ENCODE measurements around the gene FYCO1. TPM values are rescaled to one million over a fixed set of nuclear protein-coding genes. Genes with fewer than 3 reads are reported as not detected.

The FYCO1 gene
- total and polyA plus RNA-seq, 10 of the 15 experiments (the other 5 are each of a cell fraction or from before 2014, with no cell fraction given): 1.5 to 8.4 (median 6.5) TPM

DNA sequence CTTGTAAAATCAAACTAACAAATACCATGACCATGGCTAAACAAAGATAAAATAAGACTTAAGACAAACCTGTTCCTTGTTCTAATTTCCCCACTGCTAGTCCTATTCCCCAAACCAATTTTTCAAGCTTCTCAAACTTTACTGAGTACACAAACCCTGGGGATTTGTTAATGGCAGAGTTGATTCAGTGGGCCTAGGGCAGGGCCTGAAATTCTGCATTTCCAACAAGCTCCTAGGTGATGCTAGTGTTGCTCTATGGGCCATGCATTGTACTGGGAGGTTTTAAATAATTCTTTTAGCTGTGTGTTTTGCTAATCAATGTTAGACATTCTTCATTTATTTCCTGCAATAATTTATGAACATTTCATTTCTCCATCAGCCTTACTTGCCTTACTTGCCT, 122.6 kb downstream of the FYCO1 start (continued):
- TF ChIP-seq, protein P1, sequence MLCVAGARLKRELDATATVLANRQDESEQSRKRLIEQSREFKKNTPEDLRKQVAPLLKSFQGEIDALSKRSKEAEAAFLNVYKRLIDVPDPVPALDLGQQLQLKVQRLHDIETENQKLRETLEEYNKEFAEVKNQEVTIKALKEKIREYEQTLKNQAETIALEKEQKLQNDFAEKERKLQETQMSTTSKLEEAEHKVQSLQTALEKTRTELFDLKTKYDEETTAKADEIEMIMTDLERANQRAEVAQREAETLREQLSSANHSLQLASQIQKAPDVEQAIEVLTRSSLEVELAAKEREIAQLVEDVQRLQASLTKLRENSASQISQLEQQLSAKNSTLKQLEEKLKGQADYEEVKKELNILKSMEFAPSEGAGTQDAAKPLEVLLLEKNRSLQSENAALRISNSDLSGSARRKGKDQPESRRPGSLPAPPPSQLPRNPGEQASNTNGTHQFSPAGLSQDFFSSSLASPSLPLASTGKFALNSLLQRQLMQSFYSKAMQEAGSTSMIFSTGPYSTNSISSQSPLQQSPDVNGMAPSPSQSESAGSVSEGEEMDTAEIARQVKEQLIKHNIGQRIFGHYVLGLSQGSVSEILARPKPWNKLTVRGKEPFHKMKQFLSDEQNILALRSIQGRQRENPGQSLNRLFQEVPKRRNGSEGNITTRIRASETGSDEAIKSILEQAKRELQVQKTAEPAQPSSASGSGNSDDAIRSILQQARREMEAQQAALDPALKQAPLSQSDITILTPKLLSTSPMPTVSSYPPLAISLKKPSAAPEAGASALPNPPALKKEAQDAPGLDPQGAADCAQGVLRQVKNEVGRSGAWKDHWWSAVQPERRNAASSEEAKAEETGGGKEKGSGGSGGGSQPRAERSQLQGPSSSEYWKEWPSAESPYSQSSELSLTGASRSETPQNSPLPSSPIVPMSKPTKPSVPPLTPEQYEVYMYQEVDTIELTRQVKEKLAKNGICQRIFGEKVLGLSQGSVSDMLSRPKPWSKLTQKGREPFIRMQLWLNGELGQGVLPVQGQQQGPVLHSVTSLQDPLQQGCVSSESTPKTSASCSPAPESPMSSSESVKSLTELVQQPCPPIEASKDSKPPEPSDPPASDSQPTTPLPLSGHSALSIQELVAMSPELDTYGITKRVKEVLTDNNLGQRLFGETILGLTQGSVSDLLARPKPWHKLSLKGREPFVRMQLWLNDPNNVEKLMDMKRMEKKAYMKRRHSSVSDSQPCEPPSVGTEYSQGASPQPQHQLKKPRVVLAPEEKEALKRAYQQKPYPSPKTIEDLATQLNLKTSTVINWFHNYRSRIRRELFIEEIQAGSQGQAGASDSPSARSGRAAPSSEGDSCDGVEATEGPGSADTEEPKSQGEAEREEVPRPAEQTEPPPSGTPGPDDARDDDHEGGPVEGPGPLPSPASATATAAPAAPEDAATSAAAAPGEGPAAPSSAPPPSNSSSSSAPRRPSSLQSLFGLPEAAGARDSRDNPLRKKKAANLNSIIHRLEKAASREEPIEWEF (IDR thresholded peaks at IDR 0.05; ENCODE audit: insufficient replicate concordance, low read depth, low read length): no peak
- no peak for TF ChIP-seq CBX3 (IDR thresholded peaks at IDR 0.05; ENCODE audit: borderline replicate concordance, low read depth)
- no peak for TF ChIP-seq NFXL1 (IDR thresholded peaks at IDR 0.05; ENCODE audit: borderline replicate concordance)
- no peak for TF ChIP-seq CBX5 (IDR thresholded peaks at IDR 0.05; ENCODE audit: low read depth)
- no peak for TF ChIP-seq MEF2B (IDR thresholded peaks at IDR 0.05; ENCODE audit: partially characterized antibody, poor library complexity, severe bottlenecking)

DNA sequence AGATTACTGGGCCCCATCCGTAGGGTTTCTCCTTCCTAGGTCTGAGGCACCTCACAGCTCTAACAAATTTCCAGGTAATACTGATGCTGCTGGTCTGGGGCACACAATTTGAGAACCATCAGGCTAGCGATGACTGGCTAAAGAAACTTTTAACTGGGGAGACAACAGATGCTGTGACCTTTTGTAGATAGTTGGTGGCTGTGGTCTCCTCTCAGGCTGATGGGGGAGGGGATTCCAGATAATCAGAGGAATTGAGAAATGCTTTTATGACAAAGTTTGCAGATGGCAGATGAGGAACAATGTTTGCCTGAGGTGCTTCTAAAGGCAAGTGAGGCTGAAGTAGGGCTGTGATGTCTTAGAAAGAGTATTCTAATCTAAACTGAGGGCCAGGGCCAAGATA, 123.1 kb downstream of the FYCO1 start:
- no TSS peak for BruUV-seq (replicated peaks)
- Histone ChIP-seq H3K4me1 (ENCODE audit: control insufficient read depth, insufficient read depth, low read length) (peaks cover 29% of the 10 kb centered on the region), H3K27ac (ENCODE audit: control insufficient read depth, insufficient read depth) (peak overlapping the region; percentile 10; the same call in 1 of the 2 replicates), H3K9ac (ENCODE audit: control insufficient read depth, insufficient read depth, low read length) (no peak overlapping the region), H3K9me3 (replicated peaks; ENCODE audit: control insufficient read depth, insufficient read depth, low read length) (peaks cover 1% of the 10 kb centered on the region; the same call in 1 of the 3 replicates), H3K4me3 (no peak overlapping the region), H3K79me2 (ENCODE audit: control insufficient read depth, insufficient read depth, low read length) (no peaks in the 10 kb centered on the region), H4K20me1 (ENCODE audit: control insufficient read depth, insufficient read depth) (no peaks in the 10 kb centered on the region), H2AFZ (ENCODE audit: control insufficient read depth, low read depth, low read length) (no peak overlapping the region), H3K4me2 (ENCODE audit: control insufficient read depth, insufficient read depth) (no peak overlapping the region), H3K36me3 (ENCODE audit: control insufficient read depth in 2 of 2, insufficient read depth in 2 of 2, low read length in 1 of 2) (no peaks in the 10 kb centered on the region), H3K27me3 (replicated peaks in 1 of 2; ENCODE audit: control insufficient read depth in 2 of 2, insufficient read depth in 2 of 2, low read length in 1 of 2) (no peaks in the 10 kb centered on the region; a peak in 1 of 4 replicates)
- RAD21 ChIA-PET (ENCODE audit: unreplicated experiment): interaction anchor here (1.0 to 6.9 kb wide), 7 partner anchors 8 to 43 kb away, joined by 3 to 58 read pairs (median 5); no protein-coding TSS in a partner anchor
- ATAC-seq: no peak
- 0% methylated on average over 2 of the region's 2 CpGs for WGBS (ENCODE audit: insufficient coverage, insufficient replicate concordance, low lambda C conversion rate, missing lambda C conversion rate)
- CTCF ChIA-PET: interaction anchor here (0.7 to 1.2 kb wide), 2 partner anchors 15 to 213 kb away, joined by 3 to 5 read pairs; no protein-coding TSS in a partner anchor
- no peak for FAIRE-seq
- in situ Hi-C loops (cut with MboI): no loop called here
- intact Hi-C loops (cut with micrococcal nuclease; ENCODE audit: unreplicated experiment): no loop called here
- POLR2A ChIA-PET: interaction anchor here (0.8 to 5.7 kb wide), 4 partner anchors 8 to 40 kb away, joined by 3 to 32 read pairs (median 6); no protein-coding TSS in a partner anchor
- no peak for DNase-seq (ENCODE audit: low read depth, low spot score)
- SMC1A ChIA-PET (ENCODE audit: uncharacterized antibody, unreplicated experiment): interaction anchor here (0.6 to 11.4 kb wide), 7 partner anchors 10 to 845 kb away, joined by 3 to 199 read pairs (median 13); partner anchors contain the start of genes CCR9 and LZTFL1
- TF ChIP-seq ATF7 (IDR thresholded peaks at IDR 0.05; ENCODE audit: low read depth) (no peak), NFIC (IDR thresholded peaks at IDR 0.05; ENCODE audit: low read depth, low read length) (peak; percentile 84), CREM (IDR thresholded peaks at IDR 0.05; ENCODE audit: low read depth) (0 out of 2 replicates have a peak, but pooled peaks have one; percentile 40), RCOR1 (conservative IDR thresholded peaks at IDR 0.05; ENCODE audit: low read depth, low read length) (no peak), TCF12 (IDR thresholded peaks at IDR 0.05; ENCODE audit: low read depth, low read length) (0 out of 2 replicates have a peak, but pooled peaks have one; percentile 57), RFX5 (IDR thresholded peaks at IDR 0.05; ENCODE audit: low read depth, low read length) (no peak), RELA (IDR thresholded peaks at IDR 0.05; ENCODE audit: borderline replicate concordance, partially characterized antibody) (no peak), POLR2AphosphoS5 (IDR thresholded peaks at IDR 0.05; ENCODE audit: low read length) (no peak), POLR2A (IDR thresholded peaks at IDR 0.05; ENCODE audit: low read depth, low read length) (no peak), PAX8 (IDR thresholded peaks at IDR 0.05) (no peak)
- TF ChIP-seq, protein P2, sequence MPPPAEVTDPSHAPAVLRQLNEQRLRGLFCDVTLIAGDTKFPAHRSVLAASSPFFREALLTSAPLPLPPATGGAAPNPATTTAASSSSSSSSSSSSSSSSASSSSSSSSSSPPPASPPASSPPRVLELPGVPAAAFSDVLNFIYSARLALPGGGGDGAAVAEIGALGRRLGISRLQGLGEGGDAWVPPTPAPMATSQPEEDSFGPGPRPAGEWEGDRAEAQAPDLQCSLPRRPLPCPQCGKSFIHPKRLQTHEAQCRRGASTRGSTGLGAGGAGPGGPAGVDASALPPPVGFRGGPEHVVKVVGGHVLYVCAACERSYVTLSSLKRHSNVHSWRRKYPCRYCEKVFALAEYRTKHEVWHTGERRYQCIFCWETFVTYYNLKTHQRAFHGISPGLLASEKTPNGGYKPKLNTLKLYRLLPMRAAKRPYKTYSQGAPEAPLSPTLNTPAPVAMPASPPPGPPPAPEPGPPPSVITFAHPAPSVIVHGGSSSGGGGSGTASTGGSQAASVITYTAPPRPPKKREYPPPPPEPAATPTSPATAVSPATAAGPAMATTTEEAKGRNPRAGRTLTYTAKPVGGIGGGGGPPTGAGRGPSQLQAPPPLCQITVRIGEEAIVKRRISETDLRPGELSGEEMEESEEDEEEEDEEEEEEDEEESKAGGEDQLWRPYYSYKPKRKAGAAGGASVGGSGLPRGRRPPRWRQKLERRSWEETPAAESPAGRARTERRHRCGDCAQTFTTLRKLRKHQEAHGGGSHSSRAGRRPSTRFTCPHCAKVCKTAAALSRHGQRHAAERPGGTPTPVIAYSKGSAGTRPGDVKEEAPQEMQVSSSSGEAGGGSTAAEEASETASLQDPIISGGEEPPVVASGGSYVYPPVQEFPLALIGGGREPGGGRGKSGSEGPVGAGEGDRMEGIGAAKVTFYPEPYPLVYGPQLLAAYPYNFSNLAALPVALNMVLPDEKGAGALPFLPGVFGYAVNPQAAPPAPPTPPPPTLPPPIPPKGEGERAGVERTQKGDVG (CRISPR knock-in tag; IDR thresholded peaks at IDR 0.05): no peak

All from GM12878 (cell line).